HEK293 (cell line): ENCODE measurements around the gene SETD7.
A peak's percentile ranks its signal among the peaks of the same experiment; 100 is the strongest.

Experiments
- GLIS1 ChIP-seq: fragments of 450-650 bp; formaldehyde crosslinking; IDR thresholded peaks from 2 replicates; pipeline ENCODE4 v1.5.1; 2016; ENCODE audit warnings: missing biosample characterization, missing genetic modification characterization
- GLIS2 ChIP-seq: fragments of 450-650 bp; formaldehyde crosslinking; IDR thresholded peaks from 2 replicates; pipeline ENCODE4 v1.5.1; 2016; ENCODE audit warnings: missing biosample characterization, missing genetic modification characterization
- HOXC10 ChIP-seq: sonication (generic); formaldehyde crosslinking; IDR thresholded peaks from 2 replicates; pipeline ENCODE4 v1.8.1; 2023; ENCODE audit warnings: mild to moderate bottlenecking, missing genetic modification reagents
- KLF8 ChIP-seq: fragments of 450-650 bp; formaldehyde crosslinking; IDR thresholded peaks from 2 replicates; pipeline ENCODE4 v1.5.1; 2016; ENCODE audit warnings: missing biosample characterization, missing genetic modification characterization
- OSR2 ChIP-seq: fragments of 450-650 bp; formaldehyde crosslinking; IDR thresholded peaks from 2 replicates; pipeline ENCODE4 v1.5.1; 2016; ENCODE audit warnings: missing biosample characterization, missing genetic modification characterization
- RBAK ChIP-seq: fragments of 450-650 bp; formaldehyde crosslinking; IDR thresholded peaks from 2 replicates; pipeline ENCODE4 v1.5.1; 2016; ENCODE audit warnings: missing biosample characterization, missing genetic modification characterization
- SCRT1 ChIP-seq: fragments of 450-650 bp; formaldehyde crosslinking; IDR thresholded peaks from 2 replicates; pipeline ENCODE4 v1.5.1; 2016; ENCODE audit warnings: missing biosample characterization, missing genetic modification characterization, borderline replicate concordance
- ZBTB17 ChIP-seq: fragments of 450-650 bp; formaldehyde crosslinking; IDR thresholded peaks from 2 replicates; pipeline ENCODE4 v1.5.1; 2016; ENCODE audit warnings: missing biosample characterization, missing genetic modification characterization
- ZFHX2 ChIP-seq: fragments of 450-650 bp; formaldehyde crosslinking; conservative IDR thresholded peaks from 2 replicates; pipeline ENCODE4 v1.5.1; 2016; ENCODE audit warnings: missing biosample characterization, missing genetic modification characterization
- ZNF324 ChIP-seq: fragments of 450-650 bp; formaldehyde crosslinking; IDR thresholded peaks from 2 replicates; pipeline ENCODE4 v1.5.1; 2016; ENCODE audit warnings: missing biosample characterization, missing genetic modification characterization
- ZNF558 ChIP-seq: fragments of 450-650 bp; formaldehyde crosslinking; IDR thresholded peaks from 2 replicates; pipeline ENCODE4 v1.5.1; 2016; ENCODE audit warnings: missing biosample characterization, missing genetic modification characterization
- ZNF837 ChIP-seq: fragments of 450-650 bp; formaldehyde crosslinking; IDR thresholded peaks from 2 replicates; pipeline ENCODE4 v1.5.1; 2016; ENCODE audit warnings: missing biosample characterization, missing genetic modification characterization
- TF ChIP-seq, protein P1 (sequence below): fragments of 450-650 bp; formaldehyde crosslinking; IDR thresholded peaks from 2 replicates; pipeline ENCODE4 v1.5.1; 2016; ENCODE audit warnings: missing biosample characterization, missing genetic modification characterization
- TF ChIP-seq, protein P2 (sequence below): fragments of 450-650 bp; formaldehyde crosslinking; IDR thresholded peaks from 2 replicates; pipeline ENCODE4 v1.5.1; 2016; ENCODE audit warnings: missing biosample characterization, missing genetic modification characterization
- TF ChIP-seq, protein P3 (sequence below): fragments of 450-650 bp; formaldehyde crosslinking; IDR thresholded peaks from 2 replicates; pipeline ENCODE4 v1.5.1; 2016; ENCODE audit warnings: missing biosample characterization, missing genetic modification characterization
- TF ChIP-seq, protein P4 (sequence below): fragments of 450-650 bp; formaldehyde crosslinking; IDR thresholded peaks from 2 replicates; pipeline ENCODE4 v1.5.1; 2017; ENCODE audit warnings: missing biosample characterization, missing genetic modification characterization
- TF ChIP-seq, protein P5 (sequence below): fragments of 450-650 bp; formaldehyde crosslinking; IDR thresholded peaks from 2 replicates; pipeline ENCODE4 v1.5.0; 2017; ENCODE audit warnings: missing biosample characterization, missing genetic modification characterization, borderline replicate concordance

The SETD7 gene

DNA sequence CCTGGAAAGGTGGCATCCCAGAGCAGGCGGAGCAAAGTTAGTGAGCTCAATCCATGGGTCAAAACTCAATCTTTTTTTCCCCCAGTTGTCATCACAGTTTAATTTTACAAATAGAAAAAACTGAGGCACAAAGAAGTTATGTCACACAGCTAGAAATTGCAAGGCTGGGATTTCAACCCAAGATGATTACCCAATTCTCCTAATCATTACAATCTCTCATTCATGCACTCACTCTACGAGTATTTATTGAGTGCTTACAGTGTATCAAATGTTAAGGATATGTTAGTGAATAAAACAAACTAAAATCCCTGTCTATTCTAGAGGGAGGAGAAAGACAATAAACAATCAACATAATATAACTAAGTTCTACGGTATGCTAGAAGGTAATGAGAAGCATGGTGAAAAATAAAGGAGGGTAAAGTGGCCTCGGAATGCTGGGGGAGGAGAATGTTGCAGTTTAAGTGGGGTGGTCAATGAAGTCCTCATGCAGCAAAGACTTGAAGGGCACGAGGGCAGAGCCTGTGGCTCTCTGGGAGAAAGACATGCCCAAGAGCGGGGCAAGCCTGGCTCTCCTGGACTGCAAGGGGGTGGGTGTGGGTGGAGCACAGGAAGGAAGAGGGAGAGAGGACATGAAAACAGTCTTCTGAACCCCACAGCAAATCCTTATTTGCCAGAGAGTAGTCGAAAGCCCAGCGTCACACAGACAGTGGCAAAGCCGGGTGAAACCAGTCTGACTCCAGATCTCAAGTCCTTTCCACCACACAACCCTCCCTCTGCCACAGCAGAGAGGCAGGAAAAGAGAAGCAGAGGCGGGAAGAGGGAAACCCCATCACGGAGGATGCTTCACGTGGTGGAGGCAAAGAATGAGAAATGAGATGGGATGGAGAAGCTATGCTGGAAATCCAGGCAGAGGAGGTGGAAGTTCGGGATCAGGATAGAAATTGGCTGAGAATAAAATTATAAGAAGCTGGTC is 53.8 kb downstream of the SETD7 start (continued):
- TF ChIP-seq ZNF324 (no peak), OSR2 (tag by site-specific recombination) (no peak), GLIS2 (no peak), KLF8 (tag by site-specific recombination) (no peak), ZNF558 (no peak), ZBTB17 (tag by site-specific recombination) (peak; percentile 18; the same call in 1 of the 2 replicates), SCRT1 (no peak), RBAK (tag by site-specific recombination) (no peak), HOXC10 (CRISPR knock-in tag) (no peak), ZNF837 (tag by site-specific recombination) (no peak), ZFHX2 (tag by site-specific recombination) (peak; percentile 25), GLIS1 (no peak)
- TF ChIP-seq, protein P1, sequence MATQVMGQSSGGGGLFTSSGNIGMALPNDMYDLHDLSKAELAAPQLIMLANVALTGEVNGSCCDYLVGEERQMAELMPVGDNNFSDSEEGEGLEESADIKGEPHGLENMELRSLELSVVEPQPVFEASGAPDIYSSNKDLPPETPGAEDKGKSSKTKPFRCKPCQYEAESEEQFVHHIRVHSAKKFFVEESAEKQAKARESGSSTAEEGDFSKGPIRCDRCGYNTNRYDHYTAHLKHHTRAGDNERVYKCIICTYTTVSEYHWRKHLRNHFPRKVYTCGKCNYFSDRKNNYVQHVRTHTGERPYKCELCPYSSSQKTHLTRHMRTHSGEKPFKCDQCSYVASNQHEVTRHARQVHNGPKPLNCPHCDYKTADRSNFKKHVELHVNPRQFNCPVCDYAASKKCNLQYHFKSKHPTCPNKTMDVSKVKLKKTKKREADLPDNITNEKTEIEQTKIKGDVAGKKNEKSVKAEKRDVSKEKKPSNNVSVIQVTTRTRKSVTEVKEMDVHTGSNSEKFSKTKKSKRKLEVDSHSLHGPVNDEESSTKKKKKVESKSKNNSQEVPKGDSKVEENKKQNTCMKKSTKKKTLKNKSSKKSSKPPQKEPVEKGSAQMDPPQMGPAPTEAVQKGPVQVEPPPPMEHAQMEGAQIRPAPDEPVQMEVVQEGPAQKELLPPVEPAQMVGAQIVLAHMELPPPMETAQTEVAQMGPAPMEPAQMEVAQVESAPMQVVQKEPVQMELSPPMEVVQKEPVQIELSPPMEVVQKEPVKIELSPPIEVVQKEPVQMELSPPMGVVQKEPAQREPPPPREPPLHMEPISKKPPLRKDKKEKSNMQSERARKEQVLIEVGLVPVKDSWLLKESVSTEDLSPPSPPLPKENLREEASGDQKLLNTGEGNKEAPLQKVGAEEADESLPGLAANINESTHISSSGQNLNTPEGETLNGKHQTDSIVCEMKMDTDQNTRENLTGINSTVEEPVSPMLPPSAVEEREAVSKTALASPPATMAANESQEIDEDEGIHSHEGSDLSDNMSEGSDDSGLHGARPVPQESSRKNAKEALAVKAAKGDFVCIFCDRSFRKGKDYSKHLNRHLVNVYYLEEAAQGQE (tag by site-specific recombination), result no peak
- TF ChIP-seq, protein P2, sequence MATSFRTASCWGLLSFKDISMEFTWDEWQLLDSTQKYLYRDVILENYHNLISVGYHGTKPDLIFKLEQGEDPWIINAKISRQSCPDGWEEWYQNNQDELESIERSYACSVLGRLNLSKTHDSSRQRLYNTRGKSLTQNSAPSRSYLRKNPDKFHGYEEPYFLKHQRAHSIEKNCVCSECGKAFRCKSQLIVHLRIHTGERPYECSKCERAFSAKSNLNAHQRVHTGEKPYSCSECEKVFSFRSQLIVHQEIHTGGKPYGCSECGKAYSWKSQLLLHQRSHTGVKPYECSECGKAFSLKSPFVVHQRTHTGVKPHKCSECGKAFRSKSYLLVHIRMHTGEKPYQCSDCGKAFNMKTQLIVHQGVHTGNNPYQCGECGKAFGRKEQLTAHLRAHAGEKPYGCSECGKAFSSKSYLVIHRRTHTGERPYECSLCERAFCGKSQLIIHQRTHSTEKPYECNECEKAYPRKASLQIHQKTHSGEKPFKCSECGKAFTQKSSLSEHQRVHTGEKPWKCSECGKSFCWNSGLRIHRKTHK (tag by site-specific recombination), result no peak
- TF ChIP-seq, protein P3, sequence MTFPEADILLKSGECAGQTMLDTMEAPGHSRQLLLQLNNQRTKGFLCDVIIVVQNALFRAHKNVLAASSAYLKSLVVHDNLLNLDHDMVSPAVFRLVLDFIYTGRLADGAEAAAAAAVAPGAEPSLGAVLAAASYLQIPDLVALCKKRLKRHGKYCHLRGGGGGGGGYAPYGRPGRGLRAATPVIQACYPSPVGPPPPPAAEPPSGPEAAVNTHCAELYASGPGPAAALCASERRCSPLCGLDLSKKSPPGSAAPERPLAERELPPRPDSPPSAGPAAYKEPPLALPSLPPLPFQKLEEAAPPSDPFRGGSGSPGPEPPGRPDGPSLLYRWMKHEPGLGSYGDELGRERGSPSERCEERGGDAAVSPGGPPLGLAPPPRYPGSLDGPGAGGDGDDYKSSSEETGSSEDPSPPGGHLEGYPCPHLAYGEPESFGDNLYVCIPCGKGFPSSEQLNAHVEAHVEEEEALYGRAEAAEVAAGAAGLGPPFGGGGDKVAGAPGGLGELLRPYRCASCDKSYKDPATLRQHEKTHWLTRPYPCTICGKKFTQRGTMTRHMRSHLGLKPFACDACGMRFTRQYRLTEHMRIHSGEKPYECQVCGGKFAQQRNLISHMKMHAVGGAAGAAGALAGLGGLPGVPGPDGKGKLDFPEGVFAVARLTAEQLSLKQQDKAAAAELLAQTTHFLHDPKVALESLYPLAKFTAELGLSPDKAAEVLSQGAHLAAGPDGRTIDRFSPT (tag by site-specific recombination), result no peak
- TF ChIP-seq, protein P4, sequence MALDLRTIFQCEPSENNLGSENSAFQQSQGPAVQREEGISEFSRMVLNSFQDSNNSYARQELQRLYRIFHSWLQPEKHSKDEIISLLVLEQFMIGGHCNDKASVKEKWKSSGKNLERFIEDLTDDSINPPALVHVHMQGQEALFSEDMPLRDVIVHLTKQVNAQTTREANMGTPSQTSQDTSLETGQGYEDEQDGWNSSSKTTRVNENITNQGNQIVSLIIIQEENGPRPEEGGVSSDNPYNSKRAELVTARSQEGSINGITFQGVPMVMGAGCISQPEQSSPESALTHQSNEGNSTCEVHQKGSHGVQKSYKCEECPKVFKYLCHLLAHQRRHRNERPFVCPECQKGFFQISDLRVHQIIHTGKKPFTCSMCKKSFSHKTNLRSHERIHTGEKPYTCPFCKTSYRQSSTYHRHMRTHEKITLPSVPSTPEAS (tag by site-specific recombination), result no peak
- TF ChIP-seq, protein P5, sequence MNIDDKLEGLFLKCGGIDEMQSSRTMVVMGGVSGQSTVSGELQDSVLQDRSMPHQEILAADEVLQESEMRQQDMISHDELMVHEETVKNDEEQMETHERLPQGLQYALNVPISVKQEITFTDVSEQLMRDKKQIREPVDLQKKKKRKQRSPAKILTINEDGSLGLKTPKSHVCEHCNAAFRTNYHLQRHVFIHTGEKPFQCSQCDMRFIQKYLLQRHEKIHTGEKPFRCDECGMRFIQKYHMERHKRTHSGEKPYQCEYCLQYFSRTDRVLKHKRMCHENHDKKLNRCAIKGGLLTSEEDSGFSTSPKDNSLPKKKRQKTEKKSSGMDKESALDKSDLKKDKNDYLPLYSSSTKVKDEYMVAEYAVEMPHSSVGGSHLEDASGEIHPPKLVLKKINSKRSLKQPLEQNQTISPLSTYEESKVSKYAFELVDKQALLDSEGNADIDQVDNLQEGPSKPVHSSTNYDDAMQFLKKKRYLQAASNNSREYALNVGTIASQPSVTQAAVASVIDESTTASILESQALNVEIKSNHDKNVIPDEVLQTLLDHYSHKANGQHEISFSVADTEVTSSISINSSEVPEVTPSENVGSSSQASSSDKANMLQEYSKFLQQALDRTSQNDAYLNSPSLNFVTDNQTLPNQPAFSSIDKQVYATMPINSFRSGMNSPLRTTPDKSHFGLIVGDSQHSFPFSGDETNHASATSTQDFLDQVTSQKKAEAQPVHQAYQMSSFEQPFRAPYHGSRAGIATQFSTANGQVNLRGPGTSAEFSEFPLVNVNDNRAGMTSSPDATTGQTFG, result no peak
